SK-N-SH treated with all-trans-retinoic acid at 6 μM for 48 hours (cell line): ENCODE results near the gene TBL1X.

Experiments used
- ATAC-seq: fragments of 200-7000 bp; cut with Tn5 transposase; 3 replicates; pipeline ENCODE4 v1.9.1; 2020; ENCODE audit warnings: mild to moderate bottlenecking, moderate library complexity
- ARNTL ChIP-seq: fragments of 450-650 bp; formaldehyde crosslinking; IDR thresholded peaks from 2 replicates; pipeline ENCODE4 v1.5.0; 2020; ENCODE audit warnings: low read depth, mild to moderate bottlenecking, moderate library complexity, borderline replicate concordance
- BACH2 ChIP-seq: fragments of 250-450 bp; sonication (Bioruptor Pico); IDR thresholded peaks from 2 replicates; pipeline ENCODE4 v1.9.0; 2021; ENCODE audit warnings: mild to moderate bottlenecking, borderline replicate concordance
- CREB5 ChIP-seq: fragments of 250-450 bp; sonication (Bioruptor Pico); IDR thresholded peaks from 2 replicates; pipeline ENCODE4 v1.5.1; 2020; ENCODE audit warnings: low read depth, mild to moderate bottlenecking, moderate library complexity
- CSRNP3 ChIP-seq: fragments of 250-450 bp; sonication (Bioruptor Pico); IDR thresholded peaks from 2 replicates; pipeline ENCODE4 v1.5.1; 2021; ENCODE audit warnings: mild to moderate bottlenecking, moderate library complexity
- ESRRG ChIP-seq: fragments of 250-450 bp; sonication (Bioruptor Pico); IDR thresholded peaks from 2 replicates; pipeline ENCODE4 v1.6.1; 2021; ENCODE audit warnings: mild to moderate bottlenecking
- GLIS3 ChIP-seq: fragments of 250-450 bp; sonication (Bioruptor Pico); IDR thresholded peaks from 2 replicates; pipeline ENCODE4 v1.5.0; 2020; ENCODE audit warnings: mild to moderate bottlenecking, moderate library complexity
- ISL1 ChIP-seq: fragments of 250-450 bp; sonication (Bioruptor Pico); IDR thresholded peaks from 2 replicates; pipeline ENCODE4 v2.1.2; 2022; ENCODE audit warnings: mild to moderate bottlenecking, moderate library complexity
- OSR1 ChIP-seq: fragments of 250-450 bp; sonication (Bioruptor Pico); IDR thresholded peaks from 2 replicates; pipeline ENCODE4 v1.8.0; 2022; ENCODE audit warnings: moderate library complexity, mild to moderate bottlenecking, inconsistent platforms
- PPARA ChIP-seq: fragments of 250-450 bp; sonication (Bioruptor Pico); IDR thresholded peaks from 2 replicates; pipeline ENCODE4 v1.5.0; 2020; ENCODE audit warnings: mild to moderate bottlenecking, borderline replicate concordance
- RARB ChIP-seq: fragments of 250-450 bp; sonication (Bioruptor Pico); IDR thresholded peaks from 2 replicates; pipeline ENCODE4 v1.8.0; 2021; ENCODE audit warnings: mild to moderate bottlenecking, moderate library complexity
- SNAI2 ChIP-seq: fragments of 250-450 bp; sonication (Bioruptor Pico); IDR thresholded peaks from 2 replicates; pipeline ENCODE4 v1.5.0; 2020; ENCODE audit warnings: mild to moderate bottlenecking, moderate library complexity
- TCF4 ChIP-seq: fragments of 250-450 bp; sonication (Bioruptor Pico); IDR thresholded peaks from 2 replicates; pipeline ENCODE4 v1.8.0; 2021; ENCODE audit warnings: mild to moderate bottlenecking, moderate library complexity, borderline replicate concordance
- TOX ChIP-seq: fragments of 250-450 bp; sonication (Bioruptor Pico); IDR thresholded peaks from 2 replicates; pipeline ENCODE4 v1.8.0; 2021; ENCODE audit warnings: mild to moderate bottlenecking, moderate library complexity, borderline replicate concordance
- ZC3H10 ChIP-seq: fragments of 250-450 bp; sonication (Bioruptor Pico); IDR thresholded peaks from 2 replicates; pipeline ENCODE4 v1.5.1; 2021; ENCODE audit warnings: mild to moderate bottlenecking, moderate library complexity
- ZFP30 ChIP-seq: fragments of 450-650 bp; formaldehyde crosslinking; IDR thresholded peaks from 2 replicates; pipeline ENCODE4 v1.5.0; 2022; ENCODE audit warnings: mild to moderate bottlenecking, moderate library complexity
- ZNF565 ChIP-seq: fragments of 450-650 bp; formaldehyde crosslinking; conservative IDR thresholded peaks from 2 replicates; pipeline ENCODE4 v1.5.0; 2020; ENCODE audit warnings: low read depth, mild to moderate bottlenecking, moderate library complexity
- ZNF70 ChIP-seq: fragments of 450-650 bp; formaldehyde crosslinking; IDR thresholded peaks from 2 replicates; pipeline ENCODE4 v1.5.0; 2020; ENCODE audit warnings: mild to moderate bottlenecking, moderate library complexity
- ZNF8 ChIP-seq: fragments of 450-650 bp; formaldehyde crosslinking; IDR thresholded peaks from 2 replicates; pipeline ENCODE4 v1.5.0; 2020; ENCODE audit warnings: mild to moderate bottlenecking, moderate library complexity
- TF ChIP-seq, protein P1 (sequence below): fragments of 250-450 bp; sonication (Bioruptor Pico); IDR thresholded peaks from 2 replicates; pipeline ENCODE4 v1.8.0; 2020; ENCODE audit warnings: mild to moderate bottlenecking, moderate library complexity, borderline replicate concordance
- TF ChIP-seq, protein P2 (sequence below): fragments of 250-450 bp; sonication (Bioruptor Pico); IDR thresholded peaks from 2 replicates; pipeline ENCODE4 v1.8.0; 2021; ENCODE audit warnings: low read depth, mild to moderate bottlenecking, moderate library complexity, borderline replicate concordance
- TF ChIP-seq, protein P3 (sequence below): fragments of 250-450 bp; sonication (Bioruptor Pico); IDR thresholded peaks from 2 replicates; pipeline ENCODE4 v1.5.0; 2020; ENCODE audit warnings: mild to moderate bottlenecking, moderate library complexity

Gene TBL1X

DNA sequence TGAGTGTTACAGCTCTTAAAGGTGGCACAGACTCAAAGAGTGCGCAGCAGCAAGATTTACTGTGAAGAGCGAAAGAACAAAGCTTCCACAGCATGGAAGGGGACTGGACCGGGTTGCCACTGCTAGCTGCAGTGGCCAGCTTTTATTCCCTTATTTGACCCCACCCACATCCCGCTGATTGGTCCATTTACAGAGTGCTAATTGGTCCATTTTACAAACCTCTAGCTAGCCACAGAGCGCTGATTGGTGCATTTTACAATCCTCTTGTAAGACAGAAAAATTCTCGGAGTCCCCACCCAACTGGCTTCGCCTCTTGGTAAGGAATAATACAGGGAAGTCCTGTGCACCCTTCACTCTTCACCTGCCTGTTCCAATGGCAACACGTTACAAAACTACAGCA is 319.5 kb downstream of the TBL1X start:
- TF ChIP-seq RARB (no peak), TOX (no peak), OSR1 (CRISPR knock-in tag) (no peak), CSRNP3 (CRISPR knock-in tag) (no peak), ISL1 (no peak), ESRRG (CRISPR knock-in tag) (no peak), PPARA (CRISPR knock-in tag) (no peak), ZFP30 (CRISPR knock-in tag) (no peak), GLIS3 (CRISPR knock-in tag) (no peak), ZNF8 (CRISPR knock-in tag) (no peak), BACH2 (no peak), ZC3H10 (no peak)
- TF ChIP-seq, protein P1, sequence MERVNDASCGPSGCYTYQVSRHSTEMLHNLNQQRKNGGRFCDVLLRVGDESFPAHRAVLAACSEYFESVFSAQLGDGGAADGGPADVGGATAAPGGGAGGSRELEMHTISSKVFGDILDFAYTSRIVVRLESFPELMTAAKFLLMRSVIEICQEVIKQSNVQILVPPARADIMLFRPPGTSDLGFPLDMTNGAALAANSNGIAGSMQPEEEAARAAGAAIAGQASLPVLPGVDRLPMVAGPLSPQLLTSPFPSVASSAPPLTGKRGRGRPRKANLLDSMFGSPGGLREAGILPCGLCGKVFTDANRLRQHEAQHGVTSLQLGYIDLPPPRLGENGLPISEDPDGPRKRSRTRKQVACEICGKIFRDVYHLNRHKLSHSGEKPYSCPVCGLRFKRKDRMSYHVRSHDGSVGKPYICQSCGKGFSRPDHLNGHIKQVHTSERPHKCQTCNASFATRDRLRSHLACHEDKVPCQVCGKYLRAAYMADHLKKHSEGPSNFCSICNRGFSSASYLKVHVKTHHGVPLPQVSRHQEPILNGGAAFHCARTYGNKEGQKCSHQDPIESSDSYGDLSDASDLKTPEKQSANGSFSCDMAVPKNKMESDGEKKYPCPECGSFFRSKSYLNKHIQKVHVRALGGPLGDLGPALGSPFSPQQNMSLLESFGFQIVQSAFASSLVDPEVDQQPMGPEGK (CRISPR knock-in tag) = no peak
- TF ChIP-seq, protein P2, sequence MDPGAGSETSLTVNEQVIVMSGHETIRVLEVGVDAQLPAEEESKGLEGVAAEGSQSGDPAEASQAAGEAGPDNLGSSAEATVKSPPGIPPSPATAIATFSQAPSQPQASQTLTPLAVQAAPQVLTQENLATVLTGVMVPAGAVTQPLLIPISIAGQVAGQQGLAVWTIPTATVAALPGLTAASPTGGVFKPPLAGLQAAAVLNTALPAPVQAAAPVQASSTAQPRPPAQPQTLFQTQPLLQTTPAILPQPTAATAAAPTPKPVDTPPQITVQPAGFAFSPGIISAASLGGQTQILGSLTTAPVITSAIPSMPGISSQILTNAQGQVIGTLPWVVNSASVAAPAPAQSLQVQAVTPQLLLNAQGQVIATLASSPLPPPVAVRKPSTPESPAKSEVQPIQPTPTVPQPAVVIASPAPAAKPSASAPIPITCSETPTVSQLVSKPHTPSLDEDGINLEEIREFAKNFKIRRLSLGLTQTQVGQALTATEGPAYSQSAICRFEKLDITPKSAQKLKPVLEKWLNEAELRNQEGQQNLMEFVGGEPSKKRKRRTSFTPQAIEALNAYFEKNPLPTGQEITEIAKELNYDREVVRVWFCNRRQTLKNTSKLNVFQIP (CRISPR knock-in tag) = no peak
- ATAC-seq = no peak

- no peak for ATAC-seq
- no peak for TF ChIP-seq CSRNP3 (CRISPR knock-in tag)
- TF ChIP-seq RARB = no peak
- TF ChIP-seq TCF4 = no peak
- no peak for TF ChIP-seq ZC3H10
- TF ChIP-seq CREB5 (CRISPR knock-in tag) = no peak
- no peak for TF ChIP-seq SNAI2 (CRISPR knock-in tag)
- TF ChIP-seq ZNF70 (CRISPR knock-in tag) = no peak
- no peak for TF ChIP-seq ESRRG (CRISPR knock-in tag)
- no peak for TF ChIP-seq ARNTL
- no peak for TF ChIP-seq ZNF8 (CRISPR knock-in tag)
- TF ChIP-seq, protein P3, sequence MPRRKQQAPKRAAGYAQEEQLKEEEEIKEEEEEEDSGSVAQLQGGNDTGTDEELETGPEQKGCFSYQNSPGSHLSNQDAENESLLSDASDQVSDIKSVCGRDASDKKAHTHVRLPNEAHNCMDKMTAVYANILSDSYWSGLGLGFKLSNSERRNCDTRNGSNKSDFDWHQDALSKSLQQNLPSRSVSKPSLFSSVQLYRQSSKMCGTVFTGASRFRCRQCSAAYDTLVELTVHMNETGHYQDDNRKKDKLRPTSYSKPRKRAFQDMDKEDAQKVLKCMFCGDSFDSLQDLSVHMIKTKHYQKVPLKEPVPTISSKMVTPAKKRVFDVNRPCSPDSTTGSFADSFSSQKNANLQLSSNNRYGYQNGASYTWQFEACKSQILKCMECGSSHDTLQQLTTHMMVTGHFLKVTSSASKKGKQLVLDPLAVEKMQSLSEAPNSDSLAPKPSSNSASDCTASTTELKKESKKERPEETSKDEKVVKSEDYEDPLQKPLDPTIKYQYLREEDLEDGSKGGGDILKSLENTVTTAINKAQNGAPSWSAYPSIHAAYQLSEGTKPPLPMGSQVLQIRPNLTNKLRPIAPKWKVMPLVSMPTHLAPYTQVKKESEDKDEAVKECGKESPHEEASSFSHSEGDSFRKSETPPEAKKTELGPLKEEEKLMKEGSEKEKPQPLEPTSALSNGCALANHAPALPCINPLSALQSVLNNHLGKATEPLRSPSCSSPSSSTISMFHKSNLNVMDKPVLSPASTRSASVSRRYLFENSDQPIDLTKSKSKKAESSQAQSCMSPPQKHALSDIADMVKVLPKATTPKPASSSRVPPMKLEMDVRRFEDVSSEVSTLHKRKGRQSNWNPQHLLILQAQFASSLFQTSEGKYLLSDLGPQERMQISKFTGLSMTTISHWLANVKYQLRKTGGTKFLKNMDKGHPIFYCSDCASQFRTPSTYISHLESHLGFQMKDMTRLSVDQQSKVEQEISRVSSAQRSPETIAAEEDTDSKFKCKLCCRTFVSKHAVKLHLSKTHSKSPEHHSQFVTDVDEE (CRISPR knock-in tag) = no peak
- TF ChIP-seq ZNF565 = no peak
- TF ChIP-seq, protein P2 (CRISPR knock-in tag) = no peak
- TF ChIP-seq GLIS3 (CRISPR knock-in tag) = no peak
These were observed 320.5 kb downstream of the TBL1X start for GRCh38 chrX:9785254-9785943.
